Measurements from ENCODE around the gene B4GALNT1.
"Not testable (repeated sequence)": the region's sequence is repeated elsewhere in the genome, so short reads cannot be mapped to it uniquely, and the experiment has no call there.

The B4GALNT1 gene

GRCh38 chr12:57636731-57637130, 3.7 kb upstream of the B4GALNT1 start:
- not testable (repeated sequence) for DNase-seq

GRCh38 chr12:57632073-57632957, 686 bp downstream of the B4GALNT1 start:
- DNase-seq, result peak; percentile 10

GRCh38 chr12:57631566-57632072, 1.4 kb downstream of the B4GALNT1 start:
- no peak for DNase-seq

GRCh38 chr12:57630891-57631433, 2.0 kb downstream of the B4GALNT1 start:
- no peak for DNase-seq

- no peak for DNase-seq
These were observed 3.0 kb downstream of the B4GALNT1 start for GRCh38 chr12:57629897-57630471.

GRCh38 chr12:57628280-57629191, 4.5 kb downstream of the B4GALNT1 start:
- DNase-seq, result no peak

GRCh38 chr12:57627501-57628279, 5.3 kb downstream of the B4GALNT1 start:
- no peak for DNase-seq

GRCh38 chr12:57626921-57627445, 6.0 kb downstream of the B4GALNT1 start:
- DNase-seq, result no peak

- DNase-seq, result no peak
These were observed 6.7 kb downstream of the B4GALNT1 start for GRCh38 chr12:57626111-57626920.

- no peak for DNase-seq
These were observed 7.6 kb downstream of the B4GALNT1 start for GRCh38 chr12:57625261-57626032.

GRCh38 chr12:57624441-57625220, 8.4 kb downstream of the B4GALNT1 start:
- DNase-seq, result no peak

- DNase-seq, result no peak
These were observed 9.1 kb downstream of the B4GALNT1 start for GRCh38 chr12:57623811-57624390.

- no peak for DNase-seq
These were observed 9.6 kb downstream of the B4GALNT1 start for GRCh38 chr12:57623385-57623784.

- no peak for DNase-seq
These were observed 10.4 kb downstream of the B4GALNT1 start for GRCh38 chr12:57622293-57623245.

GRCh38 chr12:57621497-57622292, 11.3 kb downstream of the B4GALNT1 start:
- DNase-seq, result peak; percentile 37

GRCh38 chr12:57620936-57621496, 12.0 kb downstream of the B4GALNT1 start:
- DNase-seq, result no peak
